Neural cell (in vitro differentiated cells): ENCODE measurements around the gene IFT20. TPM values are rescaled to one million over a fixed set of nuclear protein-coding genes. Genes with fewer than 3 reads are reported as not detected.
A peak's percentile ranks its signal among the peaks of the same experiment; 100 is the strongest.

Experiments
- H2AFZ ChIP-seq: fragments of 200-600, 300-800 bp; sonication (generic), shearing (Covaris generic); 2 replicates; pipeline ENCODE4 v1.6.0; 2014; ENCODE audit warnings: low read depth, mild to moderate bottlenecking, antibody characterized with exemption, low read length, moderate library complexity
- H3F3A ChIP-seq: fragments of 200-600 bp; shearing (Covaris generic); 2 replicates; pipeline ENCODE4 v1.6.1; 2016; ENCODE audit warnings: mild to moderate bottlenecking, moderate library complexity, mixed read lengths, antibody characterized with exemption, low read length; ENCODE audit not compliant: insufficient read depth, poor library complexity, severe bottlenecking
- H3K27ac ChIP-seq: fragments of 200-600, 300-800 bp; sonication (generic), shearing (Covaris generic); 2 replicates; pipeline ENCODE4 v1.5.1; 2014; ENCODE audit warnings: mild to moderate bottlenecking, low read length, moderate library complexity
- H3K27me3 ChIP-seq: fragments of 300-800, 200-600 bp; sonication (generic), shearing (Covaris generic); 2 replicates; pipeline ENCODE4 v1.6.0; 2014; ENCODE audit warnings: mild to moderate bottlenecking, low read depth, low read length, moderate library complexity; ENCODE audit not compliant: insufficient read depth
- H3K36me3 ChIP-seq: fragments of 300-800, 200-600 bp; sonication (generic), shearing (Covaris generic); 2 replicates; pipeline ENCODE4 v1.5.1; 2014; ENCODE audit warnings: mild to moderate bottlenecking, antibody characterized with exemption, low read length, moderate library complexity; ENCODE audit not compliant: insufficient read depth
- H3K4me2 ChIP-seq: fragments of 300-800, 200-600 bp; sonication (generic), shearing (Covaris generic); 2 replicates; pipeline ENCODE4 v1.6.0; 2014; ENCODE audit warnings: mild to moderate bottlenecking, low read length
- H3K4me3 ChIP-seq: fragments of 300-800, 200-600 bp; sonication (generic), shearing (Covaris generic); 2 replicates; pipeline ENCODE4 v1.5.1; 2014; ENCODE audit warnings: mild to moderate bottlenecking, low read length, moderate library complexity
- H3K79me2 ChIP-seq: fragments of 200-600 bp; shearing (Covaris generic); replicated peaks from 2 replicates; pipeline ENCODE4 v1.6.0; 2014; ENCODE audit warnings: mild to moderate bottlenecking, low read length, moderate library complexity; ENCODE audit not compliant: insufficient read depth
- H3K9ac ChIP-seq: fragments of 300-800, 200-600 bp; sonication (generic), shearing (Covaris generic); 2 replicates; pipeline ENCODE4 v1.6.1; 2016; ENCODE audit warnings: mild to moderate bottlenecking, low read length, mixed read lengths
- H3K9me2 ChIP-seq: fragments of 200-600 bp; shearing (Covaris generic); 2 replicates; pipeline ENCODE4 v1.6.1; 2016; ENCODE audit warnings: mild to moderate bottlenecking, low read length, mixed read lengths; ENCODE audit not compliant: insufficient read depth
- H3K9me3 ChIP-seq: fragments of 200-600, 300-800 bp; sonication (generic), shearing (Covaris generic); 2 replicates; pipeline ENCODE4 v1.6.1; 2016; ENCODE audit warnings: mild to moderate bottlenecking, mixed run types, low read length, moderate library complexity, mixed read lengths
- H4K20me1 ChIP-seq: fragments of 200-600 bp; shearing (Covaris generic); 2 replicates; pipeline ENCODE4 v1.6.1; 2016; ENCODE audit warnings: mild to moderate bottlenecking, mixed run types; ENCODE audit not compliant: insufficient read depth
- EP300 ChIP-seq: fragments of 450-650 bp; conservative IDR thresholded peaks from 2 replicates; pipeline ENCODE4 v1.6.1; 2014; ENCODE audit warnings: antibody characterized with exemption, mild to moderate bottlenecking, moderate library complexity; ENCODE audit not compliant: poor library complexity, severe bottlenecking
- EZH2 ChIP-seq: fragments of 200-600, 300-800 bp; shearing (Covaris generic), sonication (generic); IDR thresholded peaks from 2 replicates; pipeline ENCODE4 v1.6.1; 2014; ENCODE audit warnings: antibody characterized with exemption, low read length, borderline replicate concordance, mild to moderate bottlenecking; ENCODE audit not compliant: insufficient read depth, poor library complexity, severe bottlenecking
- MXI1 ChIP-seq: fragments of 450-650 bp; conservative IDR thresholded peaks from 2 replicates; pipeline ENCODE4 v1.6.1; 2014; ENCODE audit warnings: antibody characterized with exemption, mild to moderate bottlenecking; ENCODE audit not compliant: poor library complexity, severe bottlenecking
- POLR2AphosphoS5 ChIP-seq: IDR thresholded peaks from 2 replicates; pipeline ENCODE4 v1.6.1; 2012
- RAD21 ChIP-seq: fragments of 450-650 bp; conservative IDR thresholded peaks from 2 replicates; pipeline ENCODE4 v1.6.1; 2014; ENCODE audit warnings: antibody characterized with exemption, mild to moderate bottlenecking, moderate library complexity
- SMC3 ChIP-seq: fragments of 450-650 bp; conservative IDR thresholded peaks from 2 replicates; pipeline ENCODE4 v1.6.1; 2014; ENCODE audit warnings: antibody characterized with exemption, mild to moderate bottlenecking, moderate library complexity; ENCODE audit not compliant: poor library complexity
- TAF1 ChIP-seq: IDR thresholded peaks from 2 replicates; pipeline ENCODE4 v1.6.1; 2012; ENCODE audit warnings: low read depth
- polyA plus RNA-seq: library from polyadenylated mRNA; depleted of rRNA; stranded (reverse); fragments of >200 nt; gene quantifications from 2 replicates; pipeline ENCODE4 v1.2.3, GENCODE V29; 2014
- TF ChIP-seq, protein P1 (sequence below): fragments of 450-650 bp; IDR thresholded peaks from 2 replicates; pipeline ENCODE4 v1.5.1; 2014; ENCODE audit warnings: antibody characterized with exemption, mild to moderate bottlenecking, moderate library complexity; ENCODE audit not compliant: poor library complexity, severe bottlenecking
- TF ChIP-seq, protein P2 (sequence below): IDR thresholded peaks from 2 replicates; pipeline ENCODE4 v1.6.1; 2012; ENCODE audit warnings: borderline replicate concordance

The IFT20 gene
- polyA plus RNA-seq, 1 donor from 2014 or later, result 213 TPM

GRCh38 chr17:28324781-28325180 lies 10.5 kb downstream of the IFT20 start:
- Histone ChIP-seq H3K4me2 (no peak overlapping the region), H2AFZ (no peak overlapping the region), H3K27ac (no peak overlapping the region), H3F3A (no peaks in the 10 kb centered on the region), H3K9me2 (no peaks in the 10 kb centered on the region), H3K79me2 (peaks cover 42% of the 10 kb centered on the region), H3K36me3 (peaks cover 6% of the 10 kb centered on the region), H3K27me3 (no peaks in the 10 kb centered on the region), H3K9me3 (no peaks in the 10 kb centered on the region), H3K9ac (peak overlapping the region; percentile 6), H4K20me1 (no peaks in the 10 kb centered on the region), H3K4me3 (no peak overlapping the region)
- TF ChIP-seq, protein P1, sequence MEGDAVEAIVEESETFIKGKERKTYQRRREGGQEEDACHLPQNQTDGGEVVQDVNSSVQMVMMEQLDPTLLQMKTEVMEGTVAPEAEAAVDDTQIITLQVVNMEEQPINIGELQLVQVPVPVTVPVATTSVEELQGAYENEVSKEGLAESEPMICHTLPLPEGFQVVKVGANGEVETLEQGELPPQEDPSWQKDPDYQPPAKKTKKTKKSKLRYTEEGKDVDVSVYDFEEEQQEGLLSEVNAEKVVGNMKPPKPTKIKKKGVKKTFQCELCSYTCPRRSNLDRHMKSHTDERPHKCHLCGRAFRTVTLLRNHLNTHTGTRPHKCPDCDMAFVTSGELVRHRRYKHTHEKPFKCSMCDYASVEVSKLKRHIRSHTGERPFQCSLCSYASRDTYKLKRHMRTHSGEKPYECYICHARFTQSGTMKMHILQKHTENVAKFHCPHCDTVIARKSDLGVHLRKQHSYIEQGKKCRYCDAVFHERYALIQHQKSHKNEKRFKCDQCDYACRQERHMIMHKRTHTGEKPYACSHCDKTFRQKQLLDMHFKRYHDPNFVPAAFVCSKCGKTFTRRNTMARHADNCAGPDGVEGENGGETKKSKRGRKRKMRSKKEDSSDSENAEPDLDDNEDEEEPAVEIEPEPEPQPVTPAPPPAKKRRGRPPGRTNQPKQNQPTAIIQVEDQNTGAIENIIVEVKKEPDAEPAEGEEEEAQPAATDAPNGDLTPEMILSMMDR, result no peak
- TF ChIP-seq SMC3 (no peak), MXI1 (no peak), EP300 (no peak), TAF1 (no peak), EZH2 (no peak), POLR2AphosphoS5 (no peak), RAD21 (no peak)
- TF ChIP-seq, protein P2, sequence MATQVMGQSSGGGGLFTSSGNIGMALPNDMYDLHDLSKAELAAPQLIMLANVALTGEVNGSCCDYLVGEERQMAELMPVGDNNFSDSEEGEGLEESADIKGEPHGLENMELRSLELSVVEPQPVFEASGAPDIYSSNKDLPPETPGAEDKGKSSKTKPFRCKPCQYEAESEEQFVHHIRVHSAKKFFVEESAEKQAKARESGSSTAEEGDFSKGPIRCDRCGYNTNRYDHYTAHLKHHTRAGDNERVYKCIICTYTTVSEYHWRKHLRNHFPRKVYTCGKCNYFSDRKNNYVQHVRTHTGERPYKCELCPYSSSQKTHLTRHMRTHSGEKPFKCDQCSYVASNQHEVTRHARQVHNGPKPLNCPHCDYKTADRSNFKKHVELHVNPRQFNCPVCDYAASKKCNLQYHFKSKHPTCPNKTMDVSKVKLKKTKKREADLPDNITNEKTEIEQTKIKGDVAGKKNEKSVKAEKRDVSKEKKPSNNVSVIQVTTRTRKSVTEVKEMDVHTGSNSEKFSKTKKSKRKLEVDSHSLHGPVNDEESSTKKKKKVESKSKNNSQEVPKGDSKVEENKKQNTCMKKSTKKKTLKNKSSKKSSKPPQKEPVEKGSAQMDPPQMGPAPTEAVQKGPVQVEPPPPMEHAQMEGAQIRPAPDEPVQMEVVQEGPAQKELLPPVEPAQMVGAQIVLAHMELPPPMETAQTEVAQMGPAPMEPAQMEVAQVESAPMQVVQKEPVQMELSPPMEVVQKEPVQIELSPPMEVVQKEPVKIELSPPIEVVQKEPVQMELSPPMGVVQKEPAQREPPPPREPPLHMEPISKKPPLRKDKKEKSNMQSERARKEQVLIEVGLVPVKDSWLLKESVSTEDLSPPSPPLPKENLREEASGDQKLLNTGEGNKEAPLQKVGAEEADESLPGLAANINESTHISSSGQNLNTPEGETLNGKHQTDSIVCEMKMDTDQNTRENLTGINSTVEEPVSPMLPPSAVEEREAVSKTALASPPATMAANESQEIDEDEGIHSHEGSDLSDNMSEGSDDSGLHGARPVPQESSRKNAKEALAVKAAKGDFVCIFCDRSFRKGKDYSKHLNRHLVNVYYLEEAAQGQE, result no peak

GRCh38 chr17:28324267-28324745 lies 11.0 kb downstream of the IFT20 start:
- H3K79me2 ChIP-seq, result peaks cover 46% of the 10 kb centered on the region
- H3K27me3 ChIP-seq, result no peaks in the 10 kb centered on the region
- H3K9ac ChIP-seq, result peak overlapping the region; percentile 6
- peaks cover 6% of the 10 kb centered on the region for H3K36me3 ChIP-seq
- no peak overlapping the region for H2AFZ ChIP-seq
- no peak overlapping the region for H3K4me2 ChIP-seq
- no peak for TF ChIP-seq SMC3
- no peaks in the 10 kb centered on the region for H3F3A ChIP-seq
- H4K20me1 ChIP-seq, result no peaks in the 10 kb centered on the region
- no peak overlapping the region for H3K4me3 ChIP-seq
- H3K27ac ChIP-seq, result no peak overlapping the region
- no peaks in the 10 kb centered on the region for H3K9me3 ChIP-seq
- no peaks in the 10 kb centered on the region for H3K9me2 ChIP-seq
